Activated CD4-positive, alpha-beta T cell treated with anti-CD3 and anti-CD28 coated beads, Interleukin-2, amount 50 U/mL, for 4 hours (primary cell): ENCODE results near the gene ANKRD30A.
"Not testable (repeated sequence)": the region's sequence is repeated elsewhere in the genome, so short reads cannot be mapped to it uniquely, and the experiment has no call there.

Experiments used
- DNase-seq, 2 experiments: peaks; one replicate each; pipeline ENCODE4 v3.0.0-alpha.2; 2020

ANKRD30A gene

DNA sequence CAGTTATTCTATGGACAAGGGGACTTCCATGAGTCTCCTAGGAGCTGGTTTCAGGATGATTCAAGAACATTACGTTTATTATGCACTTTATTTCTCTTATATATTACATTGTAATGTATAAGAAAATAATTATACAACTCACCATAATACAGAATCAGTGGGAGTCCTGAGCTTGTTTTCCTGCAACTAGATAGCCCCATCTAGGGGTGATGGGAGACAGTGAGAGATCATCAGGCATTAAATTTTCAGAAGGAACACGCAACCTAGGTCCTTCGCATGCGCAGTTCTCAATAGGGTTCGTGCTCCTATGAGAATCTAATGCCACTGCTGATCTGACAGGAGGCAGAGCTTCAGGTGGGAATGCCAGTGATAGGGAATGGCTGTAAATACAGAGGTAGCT, 137.9 kb downstream of the ANKRD30A start:
- DNase-seq, result no peak

DNA sequence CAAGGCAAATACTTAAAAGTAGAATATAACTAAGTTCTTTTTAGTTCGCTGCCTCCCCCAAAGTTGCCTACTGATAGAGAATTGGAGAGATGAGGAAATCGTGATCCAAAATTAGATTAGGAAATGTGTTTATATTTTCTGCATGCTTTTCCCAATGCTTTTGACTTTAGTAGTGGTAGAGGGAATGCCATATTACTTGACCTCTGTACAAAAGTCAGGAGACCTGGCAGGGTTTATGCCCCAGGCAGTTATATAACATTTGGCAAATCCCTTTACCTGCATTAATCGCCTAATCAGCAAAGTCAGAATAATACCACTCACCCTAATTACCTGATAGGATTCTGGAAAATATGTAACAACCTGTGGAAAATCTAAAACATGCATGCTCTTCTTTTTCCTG, 142.9 kb downstream of the ANKRD30A start:
- no peak for DNase-seq

DNA sequence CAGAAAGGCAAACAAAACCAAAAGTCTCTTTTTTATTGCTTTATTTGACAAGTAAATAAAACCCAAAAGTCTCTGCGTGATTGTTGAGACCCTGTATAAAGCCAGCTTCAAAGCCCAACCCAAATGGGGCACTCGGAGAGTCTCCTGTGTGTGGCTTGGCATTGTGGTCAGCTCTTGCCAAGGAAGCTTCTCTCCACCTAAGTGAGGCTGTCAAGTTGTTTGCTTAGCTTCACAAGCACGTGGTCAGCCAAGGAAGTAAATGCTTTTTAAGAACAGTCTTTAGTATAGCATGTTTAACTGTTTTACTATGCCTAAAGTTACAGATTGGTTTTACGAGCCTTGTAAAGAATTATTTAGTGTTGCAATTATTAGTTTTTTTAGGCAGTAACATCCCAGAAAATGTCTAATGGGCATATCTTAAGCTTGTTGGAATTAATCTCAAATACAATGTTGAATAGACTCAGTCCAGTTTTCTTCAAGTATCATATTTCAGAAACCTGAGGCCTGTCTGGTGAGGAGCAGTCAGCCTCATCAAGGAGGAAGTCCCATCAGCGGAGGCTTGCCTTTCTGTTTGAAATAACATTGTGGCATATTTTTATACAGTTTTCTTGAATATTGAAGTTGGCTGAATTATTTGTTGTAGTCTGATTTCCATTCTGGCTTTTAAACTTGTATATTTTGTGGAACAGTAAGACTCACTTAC, 144.3 kb downstream of the ANKRD30A start:
- DNase-seq, result no peak

DNA sequence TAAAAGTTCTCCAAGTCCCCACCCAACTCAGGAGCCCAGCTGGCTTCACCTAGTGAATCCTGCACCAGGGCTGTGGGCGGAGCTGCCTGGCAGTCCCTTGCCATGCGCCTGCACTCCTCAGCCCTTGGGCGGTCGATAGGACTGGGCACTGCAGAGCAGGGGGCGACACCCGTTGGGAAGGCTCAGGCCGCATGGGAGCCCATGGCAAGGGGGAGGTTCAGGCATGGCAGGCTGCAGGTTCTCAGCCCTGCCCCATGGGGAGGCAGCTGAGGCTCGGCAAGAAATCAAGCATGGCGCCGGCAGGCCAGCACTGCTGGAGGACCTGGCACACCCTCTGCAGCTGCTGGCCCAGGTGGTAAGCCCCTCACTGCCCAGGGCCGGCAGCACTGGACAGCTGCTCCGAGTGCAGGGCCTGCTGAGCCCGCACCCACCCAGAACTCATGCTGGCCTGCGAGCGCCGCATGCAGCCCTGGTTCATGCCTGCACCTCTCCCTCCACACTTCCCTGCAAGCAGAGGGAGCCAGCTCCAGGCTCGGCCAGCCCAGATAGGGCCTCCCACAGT, 149.9 kb downstream of the ANKRD30A start:
- DNase-seq, result no peak

DNA sequence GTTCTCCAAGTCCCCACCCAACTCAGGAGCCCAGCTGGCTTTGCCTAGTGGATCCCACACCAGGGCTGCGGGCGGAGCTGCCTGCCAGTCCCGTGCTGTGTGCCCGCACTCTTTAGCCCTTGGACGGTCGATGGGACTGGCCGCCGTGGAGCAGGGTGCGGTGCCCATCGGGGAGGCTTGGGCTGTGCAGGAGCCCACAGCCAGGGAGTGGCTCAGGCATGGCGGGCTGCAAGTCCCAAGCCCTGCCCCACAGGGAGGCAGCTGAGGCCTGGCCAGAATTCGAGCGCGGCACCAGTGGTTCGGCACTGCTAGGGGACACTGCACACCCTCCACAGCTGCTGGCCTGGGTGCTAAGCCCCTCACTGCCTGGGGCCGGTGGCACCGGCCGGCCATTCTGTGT, 159.7 kb downstream of the ANKRD30A start:
- no peak for DNase-seq

DNA sequence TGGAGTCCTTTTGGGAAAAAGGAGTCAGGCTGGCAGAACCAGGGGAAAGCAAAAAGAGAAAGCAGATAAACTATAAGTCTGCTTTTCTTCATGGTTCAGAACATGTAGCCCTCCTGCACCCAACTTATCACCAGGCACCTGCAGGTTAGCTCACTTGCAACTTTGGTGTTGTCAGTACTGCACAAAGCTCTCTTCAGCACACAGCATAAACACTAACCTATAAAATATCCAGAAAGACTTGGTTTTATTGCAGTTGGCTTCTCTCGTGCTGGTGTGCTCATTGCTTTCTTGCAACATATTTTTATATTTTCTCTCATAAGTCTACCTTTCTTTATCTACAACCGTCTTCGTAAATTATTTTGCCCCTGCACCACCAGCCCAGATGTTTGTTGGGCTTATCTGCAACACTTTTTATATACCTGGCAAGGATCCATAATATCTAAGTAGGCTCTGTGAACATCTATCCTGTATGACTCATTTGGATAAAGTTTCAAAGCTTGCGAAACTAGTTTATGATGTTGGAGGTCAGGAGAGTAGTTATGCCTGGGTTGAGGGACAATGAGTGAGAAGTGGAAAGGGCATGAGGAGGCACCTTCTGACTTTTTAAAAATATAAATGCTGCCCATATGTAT, 164.6 kb downstream of the ANKRD30A start:
- DNase-seq, result no peak

DNA sequence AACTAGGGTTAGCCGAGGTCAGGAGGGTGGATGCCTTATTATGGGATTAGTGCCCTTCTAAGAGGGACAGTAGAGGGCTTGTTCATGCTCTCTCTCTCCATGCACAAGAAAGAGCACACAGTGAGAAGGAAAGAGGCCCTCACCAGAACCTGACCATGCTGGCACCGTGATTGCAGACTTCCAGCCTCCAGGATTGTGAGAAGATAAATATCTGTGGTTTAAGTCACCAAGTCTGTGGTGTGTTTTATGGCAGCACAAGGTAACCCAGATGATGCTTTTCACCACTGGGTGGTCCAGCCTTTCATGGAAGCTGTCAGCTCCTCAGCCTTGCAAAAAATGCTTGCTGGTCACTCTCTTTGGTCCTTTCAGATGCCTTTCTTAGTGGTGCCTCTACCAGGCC, 175.9 kb downstream of the ANKRD30A start:
- DNase-seq, result no peak

DNA sequence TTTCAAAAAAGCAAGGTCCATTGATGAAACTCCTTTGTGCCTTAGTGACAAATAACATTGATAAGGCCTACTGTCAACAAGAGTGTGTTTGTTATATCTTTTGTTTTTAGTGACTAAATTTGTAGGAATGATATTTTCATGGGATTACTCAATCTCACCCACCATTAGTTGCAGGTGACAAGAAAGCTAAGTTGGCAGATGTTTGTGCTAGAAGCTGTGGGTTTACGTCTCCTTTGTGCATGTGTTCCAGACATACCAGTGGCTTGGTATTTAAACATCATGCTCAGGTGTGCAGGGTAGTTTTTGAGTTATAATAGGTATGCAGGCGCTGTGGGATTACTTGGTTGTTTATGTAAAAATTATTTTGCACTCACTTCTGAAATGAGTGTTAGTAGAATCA, 178.6 kb downstream of the ANKRD30A start:
- no peak for DNase-seq

DNA sequence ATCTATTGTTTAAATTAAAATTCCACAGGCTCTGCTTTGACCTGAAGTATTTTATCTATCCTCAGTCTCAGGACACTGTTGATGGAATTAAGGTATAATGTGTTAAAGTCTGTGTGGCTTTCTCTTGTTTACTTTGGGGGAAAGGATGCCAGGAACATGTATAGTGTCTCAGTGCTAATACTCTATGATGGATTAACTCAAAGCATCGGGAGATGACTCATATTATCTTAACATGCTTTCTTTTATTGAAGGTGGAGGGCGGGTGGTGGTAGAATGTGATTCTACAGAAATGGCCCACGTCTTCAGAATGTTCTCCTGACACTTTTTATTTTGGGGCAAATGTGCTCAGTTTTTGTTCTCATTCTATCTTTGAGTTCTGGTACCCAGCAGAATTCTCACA, 189.0 kb downstream of the ANKRD30A start:
- no peak for DNase-seq

DNA sequence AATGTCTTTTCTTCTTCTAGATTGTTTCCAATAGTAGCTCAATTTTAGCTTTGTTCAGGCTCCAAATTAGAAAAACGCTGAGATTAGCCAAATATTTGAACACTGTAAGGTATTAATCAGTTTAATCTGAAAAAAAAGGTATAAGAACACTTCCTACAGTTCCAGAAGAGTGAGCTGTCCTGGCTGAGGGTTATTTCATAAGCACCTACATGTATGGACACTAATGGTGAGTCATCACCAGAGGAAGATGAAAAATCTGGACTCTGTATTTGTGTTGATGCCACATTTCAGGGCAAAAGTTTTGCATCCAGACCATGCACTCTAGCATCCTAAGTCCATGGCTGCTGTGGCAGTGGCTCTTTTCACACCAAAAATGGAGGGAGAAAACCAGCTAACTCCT, 189.5 kb downstream of the ANKRD30A start:
- DNase-seq, result no peak

DNA sequence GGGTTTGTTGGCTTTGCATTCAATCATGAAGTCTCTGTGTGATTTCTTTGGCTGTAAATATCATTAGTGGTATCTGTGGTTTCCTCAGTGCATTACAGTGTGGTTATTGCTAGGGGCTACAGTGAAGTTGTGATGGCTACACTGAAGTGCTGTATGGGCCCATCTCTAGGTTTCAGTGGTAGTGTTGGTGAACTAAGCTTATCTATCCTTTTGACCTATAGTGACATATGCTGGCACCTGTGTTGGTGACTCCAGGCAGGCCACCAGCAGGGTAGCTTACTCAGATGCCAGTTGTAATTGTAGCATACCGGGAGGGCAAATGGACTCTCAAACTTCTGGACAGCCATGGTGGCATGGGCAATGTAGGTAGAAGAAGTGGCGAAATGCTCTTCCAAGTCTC, 219.0 kb downstream of the ANKRD30A start:
- DNase-seq, result no peak

DNA sequence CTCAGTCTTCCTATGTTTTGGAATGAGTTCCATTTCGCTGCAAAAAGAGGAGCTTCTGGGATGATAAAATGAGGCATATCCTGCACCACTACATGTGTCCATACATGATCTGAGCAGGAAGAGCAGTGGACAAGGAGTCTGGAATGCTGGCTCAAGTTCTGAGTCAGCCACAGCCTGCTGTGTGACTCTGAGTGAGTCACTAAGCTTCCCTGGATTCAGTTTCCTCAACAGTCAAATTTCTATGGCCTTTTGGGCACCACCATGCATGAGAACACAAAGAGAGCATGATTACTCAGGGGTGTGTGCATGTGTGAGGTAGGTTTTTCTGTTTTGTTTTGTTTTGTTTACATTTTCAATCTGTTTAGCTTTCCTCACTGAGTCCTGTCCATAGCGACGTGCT, 254.6 kb downstream of the ANKRD30A start:
- no peak for DNase-seq

DNA sequence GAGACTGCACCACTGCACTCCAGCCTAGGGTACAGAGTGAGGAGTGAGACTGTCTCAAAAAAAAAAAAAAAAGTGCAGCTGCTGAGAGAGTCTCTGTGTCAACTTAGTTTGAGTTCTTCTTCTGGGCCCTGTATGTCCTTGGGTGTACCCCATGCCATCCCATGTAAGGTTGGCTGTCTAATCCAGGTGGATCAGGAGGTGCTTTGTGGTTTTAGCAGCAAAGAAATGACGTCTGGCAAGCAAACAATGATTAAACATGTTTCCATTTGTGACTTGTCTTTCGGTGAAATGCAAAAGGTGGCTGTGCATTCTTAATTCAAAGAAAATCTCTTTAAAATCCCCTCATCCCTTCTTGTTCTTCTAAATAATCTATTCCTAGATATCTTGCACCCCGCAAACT, 255.9 kb downstream of the ANKRD30A start:
- DNase-seq, result no peak

DNA sequence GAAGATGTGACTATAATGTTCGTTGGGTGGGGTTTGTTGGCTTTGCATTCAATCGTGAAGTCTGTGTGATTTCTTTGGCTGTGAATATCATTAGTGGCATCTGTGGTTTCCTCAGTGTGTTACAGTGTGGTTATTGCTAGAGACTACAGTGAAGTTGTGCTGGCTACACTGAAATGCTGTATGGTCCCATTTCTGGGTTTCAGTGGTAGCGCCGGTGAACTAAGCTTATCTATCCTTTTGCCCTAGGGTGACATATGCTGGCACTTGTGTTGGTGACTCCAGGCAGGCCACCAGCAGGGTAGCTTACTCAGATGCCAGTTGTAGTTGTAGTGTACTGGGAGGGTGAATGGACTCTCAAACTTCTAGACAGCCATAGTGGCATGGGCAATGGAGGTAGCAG, 259.5 kb downstream of the ANKRD30A start:
- no peak for DNase-seq

DNA sequence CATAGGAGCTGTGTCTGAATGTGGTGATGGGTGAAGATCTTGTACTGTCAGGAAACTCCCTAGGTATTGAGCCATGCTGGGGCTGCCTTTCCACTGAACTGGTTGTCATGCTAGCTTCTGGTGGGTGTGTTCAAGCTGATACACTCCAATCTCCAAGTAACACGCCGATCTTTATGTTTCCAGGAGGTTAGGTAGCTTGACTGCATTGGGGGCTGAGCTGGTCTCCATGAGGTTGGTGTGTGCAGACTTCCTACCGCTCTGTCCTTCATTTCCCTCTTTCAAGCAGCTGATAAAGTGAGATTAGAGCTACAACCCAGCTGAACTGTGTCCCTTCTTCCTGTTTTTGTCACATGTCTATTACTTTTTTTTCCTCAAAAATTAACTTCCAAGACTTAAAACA, 265.5 kb downstream of the ANKRD30A start:
- DNase-seq, result no peak

DNA sequence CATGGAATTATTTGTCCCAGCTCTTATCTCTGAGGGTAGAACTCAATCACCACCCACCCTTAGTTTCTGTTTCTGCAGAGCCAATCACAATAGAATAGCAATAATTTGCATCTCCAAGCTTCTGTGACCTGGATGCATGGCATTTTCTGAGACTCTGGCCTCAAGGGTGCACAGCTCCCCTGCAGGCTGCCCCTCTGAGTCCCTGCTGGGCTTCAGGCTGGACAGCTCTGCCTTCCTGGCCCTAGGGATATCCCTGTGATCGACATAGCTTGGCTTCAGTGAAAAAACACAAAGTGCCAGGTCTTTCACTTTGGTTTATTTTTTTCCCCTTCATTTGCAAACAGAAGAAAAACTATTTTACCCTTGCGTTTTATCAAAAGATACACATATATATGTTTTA, 275.4 kb downstream of the ANKRD30A start:
- DNase-seq, result not testable (repeated sequence)

DNA sequence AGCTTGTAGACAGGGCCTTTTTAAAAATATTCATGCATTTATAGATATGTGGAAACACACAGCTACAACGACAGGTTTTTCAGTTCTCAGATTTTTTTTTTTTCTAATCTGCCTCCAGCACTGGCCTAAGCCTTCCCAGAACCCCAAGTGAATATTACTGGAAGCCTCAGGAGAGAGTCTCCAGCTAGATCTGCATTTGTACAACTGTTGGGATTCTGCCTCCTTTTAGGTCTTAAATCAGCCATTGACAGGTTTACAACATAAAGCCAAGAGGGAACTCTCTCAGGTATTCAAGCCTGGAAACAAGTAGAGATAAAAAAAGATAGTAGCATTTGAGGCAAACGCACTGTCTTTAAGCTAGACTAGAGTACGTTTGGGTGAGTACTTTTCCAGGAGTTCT, 275.8 kb downstream of the ANKRD30A start:
- DNase-seq, result no peak

DNA sequence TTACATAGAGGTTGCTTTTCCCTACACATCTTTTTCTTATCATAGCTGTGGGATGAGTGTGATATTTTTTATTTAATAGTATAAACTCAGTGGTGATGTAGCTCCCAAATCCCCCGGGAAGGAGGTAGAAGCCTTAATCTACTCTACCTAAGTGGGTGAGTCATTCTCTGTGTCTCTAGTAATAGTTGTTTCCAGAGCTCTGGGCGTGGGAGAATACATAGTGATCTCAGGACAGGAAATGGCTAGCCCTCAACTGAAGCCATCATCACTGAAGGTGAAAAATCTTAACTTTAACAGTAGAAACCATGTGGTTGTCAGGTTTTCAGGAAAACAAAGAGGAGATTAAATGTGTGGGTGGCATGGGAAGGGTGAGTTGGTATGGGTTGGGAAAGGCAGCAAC, 278.4 kb downstream of the ANKRD30A start:
- no peak for DNase-seq
